OCI-LY7 (cell line): ENCODE results near the gene SNAPIN.

Experiments
- CTCF ChIP-seq: fragments of 200-600 bp; sonication (generic); conservative IDR thresholded peaks from 2 replicates; pipeline ENCODE4 v1.5.1; 2014; ENCODE audit warnings: mild to moderate bottlenecking, antibody characterized with exemption, low read length, moderate library complexity, mixed read lengths
- EZH2phosphoT487 ChIP-seq: fragments of 200-600 bp; sonication (generic); IDR thresholded peaks from 2 replicates; pipeline ENCODE4 v1.6.1; 2018; ENCODE audit warnings: low read depth, borderline replicate concordance, mild to moderate bottlenecking, mixed run types, antibody characterized with exemption, low read length, moderate library complexity, mixed read lengths

- TF ChIP-seq CTCF (no peak), EZH2phosphoT487 (no peak)
These were observed 48.2 kb upstream of the SNAPIN start for GRCh38 chr1:153610334-153610733.
